ENCODE data around the gene INTS13.

DNA sequence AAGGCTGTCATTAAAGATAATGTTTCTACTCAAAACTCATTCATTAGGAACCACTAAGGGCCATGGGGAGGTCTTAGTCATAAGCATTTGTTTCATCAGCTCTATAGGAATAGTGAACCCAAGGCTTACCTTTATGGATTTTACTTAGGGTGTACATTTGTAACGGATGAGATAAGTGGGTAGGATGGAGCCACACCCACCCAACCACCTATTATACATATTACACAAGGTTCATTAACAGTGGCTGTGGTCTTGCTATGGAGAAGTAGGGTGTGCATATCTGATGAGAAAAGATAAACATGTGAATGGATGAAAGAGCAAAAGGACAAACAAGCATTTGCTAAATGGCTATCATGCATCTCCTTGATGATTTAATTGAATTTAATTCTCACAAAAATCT is 65.2 kb downstream of the INTS13 start:
- TF ChIP-seq POLR2AphosphoS5 (IDR thresholded peaks at IDR 0.05; ENCODE audit: borderline replicate concordance, low read depth, low read length), result no peak
- no peak for TF ChIP-seq FOXP2 (optimal IDR thresholded peaks at IDR 0.05; ENCODE audit: control extremely low read depth, extremely low read length, insufficient read depth)
- no peak for TF ChIP-seq EZH2 (IDR thresholded peaks at IDR 0.05)
